ENCODE measurements around the gene TPGS2. TPM values are rescaled to one million over a fixed set of nuclear protein-coding genes. Genes with fewer than 3 reads are reported as not detected.

The TPGS2 gene
- total RNA-seq, 4 donors from 2014 or later, result 59.5 to 84.2 (median 75.9) TPM

DNA sequence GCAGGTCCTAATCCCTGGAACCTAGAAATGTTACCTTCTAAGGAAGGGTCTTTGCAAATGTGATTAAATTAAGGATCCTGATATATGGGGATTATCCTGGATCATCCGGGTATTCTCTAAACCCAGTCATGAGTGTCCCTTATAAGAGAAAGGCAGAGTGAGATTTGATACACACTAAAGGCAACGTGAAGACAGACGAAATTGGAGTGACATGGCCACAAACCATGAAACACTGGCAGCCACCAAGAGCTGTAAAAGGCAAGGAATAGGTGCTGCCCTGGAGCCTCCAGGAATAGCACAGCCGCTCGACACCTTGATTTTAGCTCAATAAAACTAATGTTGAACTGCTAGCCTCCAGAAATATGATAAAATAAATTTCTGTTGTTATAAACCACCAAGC, 45.0 kb downstream of the TPGS2 start:
- WGBS, 2 donors, result 97 to 98% methylated on average over 5 of the region's 5 CpGs
- H3K4me3 ChIP-seq (ENCODE audit: low read depth, poor library complexity, severe bottlenecking), result no peak overlapping the region
- TF ChIP-seq, protein P1, sequence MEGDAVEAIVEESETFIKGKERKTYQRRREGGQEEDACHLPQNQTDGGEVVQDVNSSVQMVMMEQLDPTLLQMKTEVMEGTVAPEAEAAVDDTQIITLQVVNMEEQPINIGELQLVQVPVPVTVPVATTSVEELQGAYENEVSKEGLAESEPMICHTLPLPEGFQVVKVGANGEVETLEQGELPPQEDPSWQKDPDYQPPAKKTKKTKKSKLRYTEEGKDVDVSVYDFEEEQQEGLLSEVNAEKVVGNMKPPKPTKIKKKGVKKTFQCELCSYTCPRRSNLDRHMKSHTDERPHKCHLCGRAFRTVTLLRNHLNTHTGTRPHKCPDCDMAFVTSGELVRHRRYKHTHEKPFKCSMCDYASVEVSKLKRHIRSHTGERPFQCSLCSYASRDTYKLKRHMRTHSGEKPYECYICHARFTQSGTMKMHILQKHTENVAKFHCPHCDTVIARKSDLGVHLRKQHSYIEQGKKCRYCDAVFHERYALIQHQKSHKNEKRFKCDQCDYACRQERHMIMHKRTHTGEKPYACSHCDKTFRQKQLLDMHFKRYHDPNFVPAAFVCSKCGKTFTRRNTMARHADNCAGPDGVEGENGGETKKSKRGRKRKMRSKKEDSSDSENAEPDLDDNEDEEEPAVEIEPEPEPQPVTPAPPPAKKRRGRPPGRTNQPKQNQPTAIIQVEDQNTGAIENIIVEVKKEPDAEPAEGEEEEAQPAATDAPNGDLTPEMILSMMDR (IDR thresholded peaks at IDR 0.05), result no peak
- TF ChIP-seq POLR2A (IDR thresholded peaks at IDR 0.05), result no peak
- intact Hi-C loops (cut with DNase I; ENCODE audit: low total_unique reads), result no loop called here
- no peak for DNase-seq (ENCODE audit: low spot score in 2 of 2)

DNA sequence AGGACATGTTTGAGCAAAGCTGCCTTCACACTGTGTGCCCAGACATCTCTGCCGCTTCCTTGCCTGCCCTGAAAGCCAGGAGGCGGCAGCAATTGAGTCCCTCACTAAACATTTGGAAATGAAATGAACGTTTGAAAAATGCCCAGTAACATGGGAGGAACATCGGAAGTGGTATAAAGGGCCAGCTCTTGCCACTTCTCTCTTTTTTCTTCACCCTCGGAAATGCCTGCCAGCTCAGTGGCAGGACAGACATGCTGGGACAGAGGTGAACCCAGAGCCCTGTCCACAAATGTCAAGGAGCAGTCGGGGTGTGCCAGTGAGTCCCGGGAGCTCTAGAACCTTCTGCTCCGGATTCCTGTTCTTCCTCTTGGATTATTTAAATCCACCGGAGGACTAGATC, 46.1 kb downstream of the TPGS2 start:
- DNase-seq (ENCODE audit: low spot score in 2 of 2), result no peak
- intact Hi-C loops (cut with DNase I; ENCODE audit: low total_unique reads), result no loop called here
- TF ChIP-seq, protein P1 (IDR thresholded peaks at IDR 0.05), result no peak
- no peak for TF ChIP-seq POLR2A (IDR thresholded peaks at IDR 0.05)
- WGBS, 2 donors, result 56 to 60% methylated on average over 9 of the region's 9 CpGs
- H3K4me3 ChIP-seq (ENCODE audit: low read depth, poor library complexity, severe bottlenecking), result no peak overlapping the region

DNA sequence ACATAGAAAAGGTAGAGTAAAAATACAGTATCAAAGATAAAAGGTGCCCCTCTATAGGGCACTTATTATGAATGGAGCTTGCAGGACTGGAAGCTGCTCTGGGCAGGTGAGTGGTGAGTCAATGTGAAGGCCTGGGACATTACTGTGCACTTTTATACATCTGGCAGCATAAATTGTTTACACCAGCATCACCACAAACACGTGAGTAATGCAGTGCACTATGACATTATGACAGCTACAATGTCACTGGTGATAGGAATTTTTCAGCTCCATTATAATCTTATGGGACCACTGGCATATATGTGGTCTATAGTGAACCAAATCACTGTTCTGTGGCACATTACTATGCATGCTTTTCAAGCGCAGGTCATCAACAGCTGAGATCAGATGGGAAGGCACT, 48.1 kb downstream of the TPGS2 start:
- DNase-seq (ENCODE audit: low spot score in 2 of 2), result no peak
- intact Hi-C loops (cut with DNase I; ENCODE audit: low total_unique reads), result no loop called here
- no peak for TF ChIP-seq POLR2A (IDR thresholded peaks at IDR 0.05)
- TF ChIP-seq, protein P1 (IDR thresholded peaks at IDR 0.05), result no peak
- no peak overlapping the region for H3K4me3 ChIP-seq (ENCODE audit: low read depth, poor library complexity, severe bottlenecking)
- WGBS, 2 donors, result 80 to 81% methylated on average over 2 of the region's 2 CpGs

DNA sequence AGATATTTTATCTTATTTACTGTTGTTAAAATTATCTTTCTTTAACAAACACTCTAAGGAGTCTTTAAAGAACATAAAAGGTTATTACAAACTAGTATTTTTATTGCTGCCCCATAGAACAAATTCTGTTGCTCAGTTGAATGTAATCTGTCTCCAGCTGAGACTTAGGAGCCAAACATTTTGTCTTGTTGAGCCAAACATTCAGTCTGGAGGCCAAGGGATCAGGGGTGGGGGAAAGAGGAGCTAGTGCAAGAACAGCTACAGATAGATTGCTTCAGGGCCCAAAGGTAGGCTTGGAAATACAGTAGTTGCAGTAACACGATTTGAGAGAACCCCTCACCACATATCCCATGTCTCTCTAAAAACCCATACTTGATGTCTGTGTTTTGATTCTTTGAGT, 51.2 kb downstream of the TPGS2 start:
- no peak for TF ChIP-seq POLR2A (IDR thresholded peaks at IDR 0.05)
- TF ChIP-seq, protein P1 (IDR thresholded peaks at IDR 0.05), result no peak
- WGBS, 2 donors, result 87 to 88% methylated on average over 1 of the region's 1 CpG
- H3K4me3 ChIP-seq (ENCODE audit: low read depth, poor library complexity, severe bottlenecking), result no peak overlapping the region
- no peak for DNase-seq (ENCODE audit: low spot score in 2 of 2)
- intact Hi-C loops (cut with DNase I; ENCODE audit: low total_unique reads), result no loop called here

DNA sequence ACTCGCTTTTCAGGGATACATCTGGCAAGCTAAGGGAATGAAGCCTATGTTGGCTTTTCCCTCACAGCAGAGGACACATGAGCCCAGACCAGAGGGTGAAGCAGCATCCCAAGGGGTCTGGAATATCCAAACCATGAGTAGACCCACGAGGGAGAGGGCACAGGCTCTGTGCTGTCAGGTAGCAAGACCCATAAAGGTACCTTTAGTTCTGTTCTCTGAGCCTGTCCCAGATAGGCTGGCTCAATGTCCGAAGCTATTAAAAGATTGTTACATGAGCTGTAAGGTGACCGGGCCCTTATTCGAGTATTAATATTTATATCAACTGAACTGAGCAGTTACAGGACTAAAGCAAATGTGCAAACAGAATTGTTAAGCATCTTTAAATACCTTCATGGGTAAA, 52.2 kb downstream of the TPGS2 start:
- no peak overlapping the region for H3K4me3 ChIP-seq (ENCODE audit: low read depth, poor library complexity, severe bottlenecking)
- 92 to 97% methylated on average over 5 of the region's 5 CpGs for WGBS, 2 donors
- intact Hi-C loops (cut with DNase I; ENCODE audit: low total_unique reads), result no loop called here
- TF ChIP-seq, protein P1 (IDR thresholded peaks at IDR 0.05), result no peak
- no peak for TF ChIP-seq POLR2A (IDR thresholded peaks at IDR 0.05)
- DNase-seq (ENCODE audit: low spot score in 2 of 2), result no peak

DNA sequence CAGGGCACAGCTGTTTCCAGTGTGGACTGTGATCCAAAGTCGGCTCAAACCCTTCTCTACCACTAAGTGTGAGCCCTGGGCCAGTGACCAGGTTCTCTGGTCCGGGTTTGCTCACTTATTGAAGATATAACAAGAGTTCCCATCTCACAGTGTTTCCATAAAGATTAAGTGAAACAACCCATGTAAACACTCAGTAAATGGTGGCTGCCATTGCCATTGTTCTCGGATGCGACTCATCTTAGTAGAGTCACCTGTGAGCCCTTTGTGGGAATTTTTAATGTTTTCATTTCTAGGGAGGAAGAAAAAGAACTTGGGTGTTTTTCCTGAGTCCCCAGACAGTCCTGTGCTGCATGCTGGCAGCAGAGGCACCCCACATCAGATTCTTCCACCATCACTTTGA, 53.4 kb downstream of the TPGS2 start:
- DNase-seq (ENCODE audit: low spot score in 2 of 2), result no peak
- no peak overlapping the region for H3K4me3 ChIP-seq (ENCODE audit: low read depth, poor library complexity, severe bottlenecking)
- no peak for TF ChIP-seq POLR2A (IDR thresholded peaks at IDR 0.05)
- TF ChIP-seq, protein P1 (IDR thresholded peaks at IDR 0.05), result no peak
- 91 to 94% methylated on average over 4 of the region's 4 CpGs for WGBS, 2 donors
- intact Hi-C loops (cut with DNase I; ENCODE audit: low total_unique reads), result no loop called here
